ENCODE results near the gene PSMG3.

Gene PSMG3

DNA sequence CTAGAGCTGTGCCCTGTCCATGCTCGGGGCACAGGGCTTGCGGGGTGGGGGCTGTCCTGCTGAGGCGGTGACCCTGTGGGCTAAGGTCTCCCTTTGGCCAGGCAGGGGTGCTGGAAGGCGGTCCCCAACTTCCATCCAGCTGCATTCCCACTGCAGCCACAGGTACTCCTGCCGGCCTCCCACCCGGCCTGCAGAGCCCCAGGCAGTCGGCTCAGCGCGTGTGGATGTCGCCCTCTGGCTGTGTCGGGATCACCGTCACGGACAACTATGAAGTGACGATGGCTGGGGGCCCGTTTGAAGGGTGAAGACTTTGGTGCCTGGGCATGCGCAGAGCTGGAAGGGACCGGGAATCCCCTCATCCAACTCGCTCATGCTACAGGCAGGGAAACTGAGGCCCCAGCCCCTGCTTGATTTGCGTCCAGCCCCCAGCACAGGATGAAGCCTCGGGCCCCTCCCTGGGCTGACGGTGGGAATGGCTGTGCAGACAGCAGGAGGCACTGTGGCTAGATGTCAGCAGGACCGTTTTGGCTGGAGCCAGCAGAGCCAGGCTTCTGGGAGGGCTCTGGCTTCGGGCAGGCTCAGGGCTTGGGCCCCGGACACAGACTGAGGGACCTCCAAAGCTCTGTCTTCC is 11.5 kb downstream of the PSMG3 start:
- DNase-seq = no peak

DNA sequence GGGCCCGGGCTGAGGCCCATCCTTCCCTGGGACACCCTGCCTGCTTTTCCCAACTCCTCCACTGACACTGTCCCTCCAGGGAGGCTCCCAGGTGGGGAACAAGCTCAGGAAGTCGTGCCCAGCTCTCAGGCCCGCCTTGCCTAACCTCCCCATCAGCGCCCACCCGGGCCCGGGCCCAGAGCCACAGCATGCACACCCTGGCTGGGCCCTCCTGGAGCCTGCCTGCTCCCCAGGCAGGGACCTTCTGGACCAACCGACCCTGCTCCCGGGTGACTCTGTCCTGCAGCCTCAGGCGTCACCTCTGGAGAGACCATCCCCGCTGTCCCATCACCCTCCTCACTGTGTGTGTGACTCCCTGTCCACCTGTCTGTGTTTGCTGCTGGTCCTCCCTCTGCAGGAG is 12.1 kb downstream of the PSMG3 start:
- DNase-seq = no peak

DNA sequence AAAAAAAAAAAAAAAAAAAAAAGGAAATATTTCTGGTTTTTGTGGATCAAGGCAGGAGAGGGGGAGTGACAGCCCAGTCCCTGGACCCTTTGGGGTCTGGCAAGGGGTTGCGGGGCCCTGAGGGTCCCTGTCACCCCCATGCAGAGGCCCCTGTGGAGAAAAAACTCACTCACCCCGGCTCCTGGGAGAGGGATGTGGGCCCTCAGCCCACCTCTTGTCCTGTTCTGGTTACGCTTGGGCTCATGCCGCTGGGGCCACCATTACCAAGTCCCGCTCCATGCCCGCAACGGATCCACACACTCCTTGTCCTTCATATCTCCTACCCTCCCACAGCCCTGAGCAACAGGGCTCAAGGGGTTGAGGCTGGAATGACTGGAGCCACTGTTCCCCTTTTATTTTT is 12.8 kb downstream of the PSMG3 start:
- no peak for DNase-seq

DNA sequence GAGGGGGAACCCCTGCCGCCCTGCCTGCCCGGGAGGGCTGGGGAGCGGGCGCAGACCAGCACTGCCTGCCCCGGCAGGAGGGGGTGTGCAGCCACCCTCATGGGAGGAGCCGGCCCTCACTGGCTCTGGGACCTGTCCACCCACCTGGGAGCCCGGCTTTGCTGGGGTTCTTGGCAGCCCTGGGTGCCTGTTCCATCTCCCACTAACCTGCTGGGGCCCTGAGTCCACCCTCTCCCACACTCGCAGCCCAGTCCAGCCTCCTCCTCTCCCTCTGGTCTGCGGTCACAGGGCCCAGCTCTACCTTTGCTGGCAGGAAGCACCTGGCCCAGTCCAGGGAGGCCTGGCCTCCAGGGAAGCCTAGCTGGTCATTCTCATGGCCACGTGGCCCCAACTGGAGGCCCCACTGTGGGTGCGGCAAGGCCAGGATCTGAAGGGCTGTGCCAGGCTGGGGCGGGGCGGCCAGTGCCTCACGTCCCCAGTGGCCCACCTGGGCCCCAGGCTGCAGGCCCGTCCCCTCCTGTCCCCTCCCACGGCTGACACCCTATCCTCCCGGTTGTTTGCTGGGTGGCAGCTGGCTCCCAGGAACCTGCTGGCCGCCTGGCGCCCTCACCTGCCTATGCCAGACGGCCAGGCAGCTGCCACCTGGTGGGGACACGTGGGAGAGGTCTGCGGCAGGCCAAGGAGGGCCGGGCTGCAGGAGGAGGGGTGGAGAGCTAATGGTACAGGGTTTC is 13.9 kb downstream of the PSMG3 start, which contains the start of gene TMEM184A:
TSS of gene TMEM184A (minus strand) at position 393 of the 731 bp plus-strand sequence. CDS start 721 bp downstream, outside the sequence.
- no peak for DNase-seq

DNA sequence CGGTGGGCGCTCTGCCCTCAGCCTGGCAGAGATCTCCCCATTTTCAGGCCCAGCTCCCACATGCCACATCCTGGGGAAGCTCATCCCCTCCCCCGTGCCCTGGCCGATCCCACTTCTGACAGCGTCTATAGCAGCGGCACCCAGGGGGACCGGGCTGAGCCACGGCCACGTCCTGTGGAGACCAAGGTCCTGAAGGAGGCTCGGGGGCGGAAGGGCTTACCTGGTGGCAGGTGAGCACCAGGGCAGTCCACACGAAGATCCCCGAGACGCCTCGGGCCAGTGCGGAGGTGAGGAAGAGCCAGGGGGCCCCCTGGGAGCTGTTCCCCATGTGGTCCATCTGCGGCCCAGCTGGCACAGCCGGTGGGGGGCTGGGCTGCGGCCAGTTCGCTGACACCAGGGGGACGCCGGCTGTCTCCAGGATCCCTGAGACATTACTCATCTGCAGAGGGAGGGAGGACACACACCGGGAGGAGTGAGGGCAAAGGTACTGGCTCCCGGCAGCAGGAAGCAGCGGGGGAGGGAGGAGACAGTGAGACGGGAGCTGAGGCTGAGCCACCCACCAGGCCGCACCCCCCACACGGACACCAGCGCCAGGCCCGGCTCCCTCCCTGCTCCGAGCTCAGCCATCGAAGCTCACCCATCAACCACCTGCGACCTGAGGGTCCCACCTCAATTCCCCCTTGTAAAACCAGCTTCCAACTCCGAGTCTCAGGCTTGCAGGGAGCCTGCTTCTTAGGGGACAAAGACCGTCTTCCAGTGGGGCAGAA is 14.6 kb downstream of the PSMG3 start:
- no peak for DNase-seq

DNA sequence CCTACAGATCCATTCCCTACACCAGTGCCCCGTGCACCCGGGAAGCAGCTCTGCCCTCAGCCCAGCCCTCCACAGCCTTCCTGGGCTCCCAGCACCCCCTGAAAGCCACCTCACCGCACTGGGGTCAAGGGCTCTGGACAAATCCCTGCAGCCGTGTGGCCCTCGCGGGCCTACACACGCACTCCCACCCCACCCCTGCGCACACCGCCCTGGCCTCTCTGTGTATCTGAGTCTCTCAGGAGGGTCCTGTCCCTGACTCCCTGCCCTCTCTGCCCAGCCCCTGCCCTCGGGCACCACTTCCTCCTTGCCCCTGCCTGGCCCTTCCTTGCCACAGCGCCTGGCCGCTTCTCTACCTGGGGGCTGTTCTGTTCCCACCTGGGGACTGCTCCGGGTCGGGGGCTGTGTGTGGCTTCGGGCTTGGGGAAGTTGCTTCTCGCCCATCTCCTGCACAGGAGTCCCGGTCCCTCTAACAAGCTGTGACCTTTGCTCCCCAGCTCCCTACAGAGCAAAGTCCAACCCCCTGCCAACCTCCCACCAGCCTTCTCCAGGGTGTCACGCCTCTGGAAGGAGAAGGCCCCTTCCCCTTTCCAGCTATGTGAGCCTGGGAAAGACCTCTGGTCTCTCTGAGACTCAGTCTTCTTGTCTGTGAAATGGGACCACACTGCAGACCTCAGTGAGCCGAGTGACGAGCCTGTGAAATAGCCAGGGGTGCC is 15.3 kb downstream of the PSMG3 start:
- no peak for DNase-seq

DNA sequence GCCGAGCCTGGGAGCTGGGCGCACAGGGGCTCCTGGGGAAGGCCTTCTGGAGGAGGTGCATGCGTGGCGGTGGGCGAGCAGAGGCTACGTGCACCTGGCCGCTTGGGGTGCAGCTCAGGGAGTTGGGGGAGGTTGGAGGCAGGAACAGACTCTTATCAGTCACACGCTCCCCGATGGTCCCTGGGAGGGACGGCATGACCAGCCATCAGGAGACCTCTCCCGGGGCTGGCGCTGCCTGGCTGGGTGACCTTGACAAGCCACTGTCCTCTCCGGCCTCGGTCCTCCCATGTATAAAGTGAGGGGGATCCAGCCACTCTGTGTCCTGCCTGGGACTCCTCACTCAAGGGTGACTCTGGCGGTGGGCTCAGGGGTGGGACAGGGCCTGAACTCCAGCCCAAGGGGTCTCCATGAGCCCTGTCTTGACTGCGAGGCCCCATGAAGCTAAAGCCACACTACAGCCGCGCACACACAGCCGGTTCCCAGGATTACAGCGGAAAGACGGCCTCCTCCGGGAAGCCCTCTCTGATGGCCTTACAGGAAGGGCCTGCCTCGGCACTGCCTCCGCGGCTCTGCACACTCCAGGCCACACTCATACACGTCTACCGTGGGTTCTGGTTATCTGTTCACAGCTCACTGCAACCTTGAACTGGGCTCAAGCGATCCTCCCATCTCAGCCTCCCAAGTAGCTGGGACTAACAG is 16.2 kb downstream of the PSMG3 start:
- no peak for DNase-seq

DNA sequence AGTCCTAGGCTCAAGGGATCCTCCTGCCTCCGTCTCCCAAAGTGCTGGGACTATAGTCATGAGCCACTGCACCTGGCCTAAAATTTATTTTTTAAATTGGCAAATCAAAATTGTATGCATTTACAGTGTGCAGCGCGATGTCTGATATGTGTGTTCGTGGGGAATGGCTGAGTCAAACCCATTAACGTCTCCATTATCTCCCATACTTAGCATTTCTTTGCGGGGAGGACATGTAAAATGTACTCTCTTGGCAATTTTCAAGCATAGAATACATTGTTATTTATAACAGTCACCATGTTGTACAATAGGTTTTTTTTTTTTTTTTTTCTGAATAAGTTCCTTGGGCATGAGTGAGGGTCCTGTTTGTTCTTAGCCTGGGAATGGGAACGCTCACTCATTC is 17.6 kb downstream of the PSMG3 start:
- no peak for DNase-seq

DNA sequence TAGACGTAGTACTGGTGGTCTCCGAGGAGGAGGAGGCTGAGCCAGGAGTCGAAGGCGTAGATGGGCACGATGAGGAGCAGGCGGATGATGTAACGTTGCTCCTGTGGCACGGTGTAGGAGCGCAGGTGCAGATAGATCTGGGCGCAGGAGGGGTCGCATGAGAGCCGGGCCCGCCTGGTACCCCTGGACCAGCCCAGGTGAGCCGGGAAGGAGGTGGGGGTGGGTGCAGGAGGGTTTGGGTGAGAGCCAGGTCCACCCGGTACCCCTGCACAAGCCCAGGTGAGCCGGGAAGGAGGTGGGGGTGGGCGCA is 19.0 kb downstream of the PSMG3 start:
- DNase-seq = no peak

DNA sequence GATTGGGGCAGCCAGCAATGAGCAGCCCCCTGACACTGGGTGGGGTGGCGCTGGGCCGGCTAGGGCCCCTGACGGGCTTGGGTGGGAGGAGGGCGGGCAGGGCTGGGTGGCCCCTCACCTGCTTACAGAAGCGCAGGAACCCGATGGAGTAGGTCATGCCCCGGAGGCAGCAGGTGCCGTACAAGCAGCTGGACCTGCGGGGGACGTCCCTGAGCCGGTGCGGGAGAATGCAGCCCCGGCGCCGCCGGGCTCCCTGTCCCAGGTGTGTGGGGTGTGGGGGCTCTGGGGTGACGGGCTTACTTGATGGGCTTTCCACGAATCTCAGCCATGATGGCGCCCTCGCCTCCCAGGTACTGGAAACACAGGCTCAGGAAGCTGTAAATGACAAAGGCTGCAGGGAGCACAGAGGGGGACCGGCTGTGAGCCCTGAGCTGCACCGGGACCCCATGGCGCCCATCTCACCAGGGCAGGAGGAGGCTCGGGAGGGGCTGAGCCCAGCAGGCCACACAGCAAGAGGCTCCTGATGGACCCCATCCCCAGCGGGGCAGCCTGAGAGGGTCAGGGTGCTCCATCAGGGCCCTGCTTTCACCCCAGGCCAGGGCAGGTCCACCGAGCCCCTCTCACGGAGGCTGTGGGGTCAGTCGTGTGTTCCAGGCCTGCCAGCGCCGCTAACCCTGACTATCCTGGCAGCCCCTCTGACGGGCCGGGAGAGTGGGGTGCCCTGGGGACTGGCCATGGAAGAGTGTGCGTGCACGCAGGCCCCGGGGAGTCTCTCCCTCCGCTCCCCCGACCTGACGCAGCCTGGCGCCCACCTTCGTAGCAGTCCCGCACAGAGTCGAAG is 19.6 kb downstream of the PSMG3 start:
- no peak for DNase-seq

DNA sequence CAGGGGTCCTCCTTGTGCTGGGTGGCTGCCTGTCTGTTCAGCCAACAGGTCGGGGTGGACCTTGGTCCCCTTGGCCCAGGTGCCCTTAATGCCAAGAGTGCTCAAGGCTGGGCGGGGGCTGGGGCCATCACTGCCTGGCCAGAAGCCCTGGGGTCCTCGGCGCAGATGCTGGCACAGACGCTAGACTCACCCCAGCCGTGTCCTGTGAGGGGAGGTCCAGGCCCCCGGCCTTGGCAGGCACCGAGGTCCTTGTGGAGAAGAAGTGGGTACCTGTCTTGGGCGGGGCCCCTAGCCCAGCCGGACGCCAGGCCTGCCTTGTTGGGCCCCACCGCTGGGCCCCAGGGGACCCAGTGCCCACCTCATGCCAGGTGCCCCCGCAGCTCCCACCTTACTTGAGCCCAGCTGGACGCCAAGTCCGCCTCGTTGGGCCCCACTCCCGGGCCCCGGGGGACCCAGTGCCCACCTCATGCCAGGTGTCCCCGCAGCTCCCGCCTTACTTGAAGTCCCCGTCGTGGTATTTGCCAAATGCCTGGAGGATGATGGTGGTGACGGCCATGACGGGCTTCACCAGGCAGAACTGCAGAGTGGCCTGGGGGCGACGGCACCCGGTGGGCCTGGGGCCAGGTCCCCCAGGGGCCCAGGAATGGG is 20.4 kb downstream of the PSMG3 start:
- no peak for DNase-seq

DNA sequence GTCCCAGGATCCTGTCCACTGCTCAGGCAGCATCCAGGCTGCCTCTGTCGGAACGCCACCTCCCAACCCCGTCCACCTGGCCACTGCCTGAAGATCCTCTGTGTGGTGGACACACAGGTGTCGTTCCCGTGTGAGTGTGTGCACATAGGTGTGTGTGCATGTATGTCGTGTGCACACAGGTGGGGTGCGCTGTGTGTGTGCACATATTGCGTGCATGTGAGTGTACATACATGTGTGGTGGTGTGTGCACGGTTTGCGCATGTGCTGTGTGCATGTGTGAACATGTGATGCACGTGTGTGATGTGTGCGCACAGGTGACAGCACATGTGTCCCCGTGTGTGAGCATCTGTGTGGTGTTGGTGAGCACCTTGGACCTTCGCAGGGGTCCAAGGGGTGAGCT is 20.9 kb downstream of the PSMG3 start:
- no peak for DNase-seq

DNA sequence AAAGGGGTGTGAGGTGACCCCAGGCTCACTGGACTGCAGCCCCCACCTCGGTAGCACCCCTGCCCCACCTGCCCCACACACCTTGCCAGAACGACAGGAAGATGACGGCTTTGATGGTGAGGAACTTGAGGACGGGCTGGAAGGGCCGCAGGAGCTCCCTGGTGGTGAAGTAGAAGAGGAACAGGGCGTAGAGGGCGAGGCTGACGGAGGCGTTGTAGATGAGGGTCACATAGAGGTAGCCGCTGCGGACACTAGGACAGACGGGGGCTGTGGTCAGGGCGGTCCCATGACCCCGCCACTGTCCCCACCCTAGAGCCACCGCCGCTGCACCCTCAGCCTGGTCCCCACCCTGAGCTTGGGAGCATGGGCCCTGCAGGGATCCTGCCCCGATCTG is 21.4 kb downstream of the PSMG3 start:
- DNase-seq = no peak

DNA sequence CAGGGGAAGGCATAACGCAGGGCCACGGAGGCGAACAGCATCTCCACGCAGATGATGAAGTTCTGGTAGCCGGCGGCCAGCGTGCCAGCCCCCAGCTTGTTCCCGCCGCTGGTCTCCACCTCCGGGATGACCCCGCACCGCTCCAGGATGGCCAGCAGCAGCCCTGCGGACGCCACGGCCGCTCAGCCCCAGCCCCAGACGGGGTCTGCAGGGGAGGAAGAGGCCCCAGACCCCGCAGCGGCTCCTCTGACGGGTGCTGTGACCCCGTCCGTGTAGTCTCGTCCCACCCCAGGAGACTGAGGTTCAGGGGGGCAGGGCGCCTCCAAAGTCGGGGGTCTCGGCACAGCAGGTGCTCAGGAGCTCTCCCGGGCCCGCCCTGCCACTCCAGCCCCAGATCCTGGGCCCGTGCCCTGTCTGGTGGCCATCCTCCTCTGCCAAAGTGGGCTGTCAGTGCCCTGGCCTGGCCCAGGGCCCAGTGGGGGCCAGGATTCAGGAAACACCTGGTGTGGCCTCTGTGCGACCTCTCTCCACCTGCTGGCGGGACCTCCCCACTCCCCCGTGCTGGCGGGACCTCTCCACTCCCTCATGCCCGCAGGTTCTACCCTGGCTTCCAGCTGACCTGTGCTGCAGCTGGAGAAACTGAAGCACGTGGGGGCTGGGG is 21.9 kb downstream of the PSMG3 start:
- DNase-seq = no peak

DNA sequence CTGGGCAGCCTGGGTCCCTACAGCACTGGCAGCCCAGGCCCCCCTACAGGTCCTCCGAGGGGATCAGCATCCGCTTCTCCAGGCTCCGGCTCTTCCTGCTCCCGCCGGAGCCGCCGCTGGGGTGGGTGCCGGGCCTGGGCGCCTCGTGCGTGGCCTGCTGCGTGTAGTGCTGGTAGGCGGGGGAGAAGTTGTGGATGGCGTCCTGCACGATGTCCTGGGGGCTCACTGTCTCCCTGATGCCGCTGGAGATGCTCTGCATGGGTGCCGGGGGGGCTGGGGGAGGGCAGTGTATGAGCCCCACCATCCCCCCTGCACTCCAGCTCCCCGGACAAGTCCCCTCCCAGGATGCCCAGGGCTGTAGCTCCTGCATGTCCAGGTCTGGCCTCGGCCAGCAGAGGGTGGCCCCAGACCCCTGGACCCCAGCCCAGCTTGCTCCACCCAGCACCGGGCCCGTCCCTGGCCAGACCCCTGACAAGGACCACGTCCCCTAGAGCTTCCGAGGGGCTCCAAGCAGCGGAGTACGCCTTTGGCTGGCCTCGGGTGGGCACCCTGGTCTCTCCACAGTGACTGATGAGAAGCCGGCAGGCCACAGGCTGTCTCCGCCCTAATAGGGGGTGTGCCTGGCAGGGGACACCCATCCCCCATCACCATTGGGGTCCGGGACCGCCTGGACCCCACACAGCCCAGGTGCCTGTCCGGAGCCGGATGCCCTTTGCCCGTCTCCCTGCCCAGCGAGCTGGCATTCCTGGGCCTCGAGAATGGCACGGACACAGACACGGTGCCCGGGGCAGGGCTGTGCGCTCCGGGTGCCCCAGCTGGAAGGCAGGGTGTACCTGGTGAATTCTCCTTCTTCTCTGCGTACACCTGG is 22.7 kb downstream of the PSMG3 start:
- DNase-seq = no peak

DNA sequence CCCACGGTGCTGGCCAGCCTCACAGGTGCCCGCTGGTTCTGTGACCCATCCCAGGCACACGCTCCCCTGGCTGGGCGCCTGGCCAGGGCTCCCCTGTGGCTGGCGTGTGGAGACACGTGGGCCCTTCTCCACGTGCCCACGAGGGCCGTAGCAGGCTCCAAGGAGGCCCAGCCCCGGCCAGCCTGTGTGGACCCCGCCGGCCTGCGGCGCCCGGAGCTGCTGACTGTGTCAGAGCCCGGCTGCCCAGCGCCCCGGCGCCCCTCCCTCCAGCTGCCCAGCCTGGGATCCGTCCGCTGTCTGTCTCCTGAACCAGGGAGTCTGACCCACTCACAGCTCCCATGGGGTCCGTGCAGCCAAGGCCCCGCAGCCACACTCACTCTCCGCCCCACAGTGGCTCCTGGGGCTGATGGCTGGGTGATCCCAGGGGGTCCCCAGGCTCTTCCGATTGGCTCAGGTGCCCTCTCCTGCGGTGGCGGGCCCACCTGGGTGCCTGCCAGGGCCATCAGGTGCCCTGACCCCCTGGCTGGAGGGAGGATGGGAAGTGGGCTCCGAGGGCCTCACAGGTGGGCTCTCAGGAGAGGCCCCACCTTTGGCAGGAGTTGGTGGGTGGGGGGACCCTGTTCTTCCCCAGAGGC is 23.4 kb downstream of the PSMG3 start:
- DNase-seq = no peak

DNA sequence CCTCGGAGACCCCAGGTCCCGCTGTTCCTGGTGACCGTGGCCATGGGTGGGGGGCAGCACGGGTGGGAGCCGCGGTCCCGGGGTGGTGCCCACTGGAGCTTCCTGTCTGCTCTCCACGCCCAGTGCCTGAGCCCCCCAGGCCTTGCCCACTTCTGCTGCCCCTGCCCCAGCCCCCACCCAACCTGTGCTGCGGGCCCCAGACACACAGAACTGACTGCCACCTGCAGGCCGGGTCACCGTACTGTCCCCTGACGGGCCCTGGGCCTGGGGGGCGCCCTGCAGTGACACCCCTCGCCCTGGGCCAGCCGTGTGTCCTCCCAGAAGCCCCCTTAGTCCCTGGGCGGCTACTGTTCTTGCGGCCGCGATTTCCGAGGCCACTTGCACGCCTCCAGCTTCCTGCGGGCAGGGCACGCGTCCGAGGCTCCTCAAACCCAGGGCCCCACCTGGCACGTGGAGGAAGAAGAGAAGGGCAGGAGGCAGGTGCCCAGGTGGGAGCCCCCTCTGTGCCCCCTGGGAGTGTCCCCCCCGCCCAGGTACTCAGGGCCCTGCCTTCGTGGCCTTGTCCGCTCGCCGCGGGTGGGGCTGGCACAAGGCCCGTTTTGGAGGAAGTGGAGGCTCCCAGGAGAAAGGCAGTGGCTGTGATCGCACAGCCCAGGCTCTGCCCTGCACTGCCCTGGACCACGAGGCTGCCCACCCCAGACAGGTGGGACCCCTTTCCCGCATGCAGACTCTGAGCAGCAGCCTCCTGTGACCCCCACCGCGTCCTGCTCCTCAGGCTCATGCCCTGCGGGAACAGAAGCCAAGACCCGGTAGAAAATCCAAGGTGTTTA is 24.2 kb downstream of the PSMG3 start:
- no peak for DNase-seq

DNA sequence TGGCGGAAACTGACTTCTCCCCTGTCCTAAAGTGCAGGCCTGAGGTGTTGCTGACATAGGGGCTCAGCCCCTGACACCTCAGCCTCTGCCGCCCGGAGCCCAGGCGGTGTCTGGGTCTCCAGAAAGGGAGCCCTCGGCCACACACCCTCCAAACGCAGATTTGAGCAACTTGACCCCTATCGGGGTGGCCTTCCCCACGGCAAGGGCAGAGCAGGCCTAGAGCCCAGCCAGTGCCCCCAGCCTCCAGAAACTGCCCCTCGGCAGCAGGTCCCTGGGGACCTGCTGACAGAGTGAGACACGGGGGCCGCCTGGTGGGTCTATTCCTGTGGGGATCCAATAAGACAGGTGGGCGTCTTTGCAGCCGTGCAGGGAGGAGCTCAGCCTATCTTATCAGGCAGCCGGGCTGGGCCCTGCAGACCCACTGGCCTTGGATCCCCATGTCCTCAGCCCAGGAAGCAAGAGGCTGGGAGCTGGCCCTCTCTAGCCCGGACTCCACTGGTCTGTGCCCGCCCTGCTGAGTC is 24.9 kb downstream of the PSMG3 start:
- no peak for DNase-seq
